ENCODE results near the gene SEMA4D. TPM values are rescaled to one million over a fixed set of nuclear protein-coding genes. Genes with fewer than 3 reads are reported as not detected.

The SEMA4D gene
- total and polyA plus RNA-seq, 2 donors from 2014 or later = 18.9 to 147 TPM

- no peak overlapping the region for H3K4me3 ChIP-seq (ENCODE audit: low read length in 3 of 3)
- no peak overlapping the region for H3K9ac ChIP-seq (ENCODE audit: low read length in 3 of 3)
- DNase-seq (no peak), FAIRE-seq (no peak)
- no peaks in the 10 kb centered on the region for H3K36me3 ChIP-seq (ENCODE audit: control insufficient read depth in 2 of 3, insufficient read depth in 3 of 3, low read length in 3 of 3)
- H3K27ac ChIP-seq (ENCODE audit: low read depth in 2 of 2, low read length in 2 of 2) = no peak overlapping the region
- no peaks in the 10 kb centered on the region for H3K27me3 ChIP-seq (ENCODE audit: control insufficient read depth, insufficient read depth, low read length)
- intact Hi-C loops (cut with DNase I) = no loop called here
- H3K9me3 ChIP-seq (ENCODE audit: control insufficient read depth in 2 of 3, insufficient read depth in 1 of 3, low read length in 3 of 3) = no peaks in the 10 kb centered on the region
- H3K4me1 ChIP-seq (ENCODE audit: control insufficient read depth in 2 of 3, insufficient read depth in 2 of 3, low read depth in 1 of 3, low read length in 3 of 3) = peaks cover 0 to 27% (median 22%) of the 10 kb centered on the region in 3 donors
- no peak for TF ChIP-seq CTCF (IDR thresholded peaks at IDR 0.05; ENCODE audit: borderline replicate concordance, extremely low read depth, insufficient read depth)
Observed at GRCh38 chr9:89494199-89494598, 3.7 kb downstream of the SEMA4D start.

GRCh38 chr9:89493671-89494070, 4.2 kb downstream of the SEMA4D start:
- Histone ChIP-seq H3K36me3 (ENCODE audit: control insufficient read depth in 2 of 3, insufficient read depth in 3 of 3, low read length in 3 of 3) (no peaks in the 10 kb centered on the region), H3K4me1 (ENCODE audit: control insufficient read depth in 2 of 3, insufficient read depth in 2 of 3, low read depth in 1 of 3, low read length in 3 of 3) (peaks cover 0 to 30% (median 19%) of the 10 kb centered on the region in 3 donors), H3K9me3 (ENCODE audit: control insufficient read depth in 2 of 3, insufficient read depth in 1 of 3, low read length in 3 of 3) (no peaks in the 10 kb centered on the region), H3K9ac (ENCODE audit: low read length in 3 of 3) (no peak overlapping the region), H3K4me3 (ENCODE audit: low read length in 3 of 3) (no peak overlapping the region), H3K27me3 (ENCODE audit: control insufficient read depth, insufficient read depth, low read length) (no peaks in the 10 kb centered on the region), H3K27ac (ENCODE audit: low read depth in 2 of 2, low read length in 2 of 2) (no peak overlapping the region)
- no peak for TF ChIP-seq CTCF (IDR thresholded peaks at IDR 0.05; ENCODE audit: borderline replicate concordance, extremely low read depth, insufficient read depth)
- intact Hi-C loops (cut with DNase I) = no loop called here
- no peak for DNase-seq
- FAIRE-seq = no peak

GRCh38 chr9:89493181-89493580, 4.7 kb downstream of the SEMA4D start:
- FAIRE-seq = no peak
- Histone ChIP-seq H3K4me3 (ENCODE audit: low read length in 3 of 3) (no peak overlapping the region), H3K4me1 (ENCODE audit: control insufficient read depth in 2 of 3, insufficient read depth in 2 of 3, low read depth in 1 of 3, low read length in 3 of 3) (peaks cover 0 to 25% (median 17%) of the 10 kb centered on the region in 3 donors), H3K9me3 (ENCODE audit: control insufficient read depth in 2 of 3, insufficient read depth in 1 of 3, low read length in 3 of 3) (no peaks in the 10 kb centered on the region), H3K27me3 (ENCODE audit: control insufficient read depth, insufficient read depth, low read length) (no peaks in the 10 kb centered on the region), H3K9ac (ENCODE audit: low read length in 3 of 3) (no peak overlapping the region), H3K36me3 (ENCODE audit: control insufficient read depth in 2 of 3, insufficient read depth in 3 of 3, low read length in 3 of 3) (no peaks in the 10 kb centered on the region), H3K27ac (ENCODE audit: low read depth in 2 of 2, low read length in 2 of 2) (no peak overlapping the region)
- intact Hi-C loops (cut with DNase I) = no loop called here
- no peak for DNase-seq
- TF ChIP-seq CTCF (IDR thresholded peaks at IDR 0.05; ENCODE audit: borderline replicate concordance, extremely low read depth, insufficient read depth) = no peak

- H3K4me3 ChIP-seq (ENCODE audit: low read length in 3 of 3) = no peak overlapping the region
- H3K9ac ChIP-seq (ENCODE audit: low read length in 3 of 3) = no peak overlapping the region
- intact Hi-C loops (cut with DNase I) = no loop called here
- no peaks in the 10 kb centered on the region for H3K36me3 ChIP-seq (ENCODE audit: control insufficient read depth in 2 of 3, insufficient read depth in 3 of 3, low read length in 3 of 3)
- no peak overlapping the region for H3K27ac ChIP-seq (ENCODE audit: low read depth in 2 of 2, low read length in 2 of 2)
- peaks cover 0 to 27% (median 17%) of the 10 kb centered on the region in 3 donors for H3K4me1 ChIP-seq (ENCODE audit: control insufficient read depth in 2 of 3, insufficient read depth in 2 of 3, low read depth in 1 of 3, low read length in 3 of 3)
- DNase-seq (no peak), FAIRE-seq (no peak)
- no peaks in the 10 kb centered on the region for H3K9me3 ChIP-seq (ENCODE audit: control insufficient read depth in 2 of 3, insufficient read depth in 1 of 3, low read length in 3 of 3)
- no peak for TF ChIP-seq CTCF (IDR thresholded peaks at IDR 0.05; ENCODE audit: borderline replicate concordance, extremely low read depth, insufficient read depth)
- H3K27me3 ChIP-seq (ENCODE audit: control insufficient read depth, insufficient read depth, low read length) = no peaks in the 10 kb centered on the region
Observed at GRCh38 chr9:89492586-89492985, 5.3 kb downstream of the SEMA4D start.

Data from kidney (tissue), 14 donors.